Effector CD8-positive, alpha-beta T cell (primary cell): ENCODE data around the gene MMP24.
"Not testable (repeated sequence)": the region's sequence is repeated elsewhere in the genome, so short reads cannot be mapped to it uniquely, and the experiment has no call there.

Source experiments
- DNase-seq: peaks from one replicate; lab custom pipeline; 2025; lab: John Stamatoyannopoulos, UW
- total RNA-seq, 4 experiments: gene quantifications; one replicate each; lab custom pipeline; 2026; lab: John Stamatoyannopoulos, UW

Gene MMP24
- total RNA-seq, result 0 to 1.8 (median 1.6) reads per million in 4 experiments

- DNase-seq, result no peak
These were observed at the start of gene MMP24 for GRCh38 chr20:35226126-35226883. TSS of gene MMP24 (plus strand) at chr20:35226690. CDS start at chr20:35226739, 49 bp downstream.

DNA sequence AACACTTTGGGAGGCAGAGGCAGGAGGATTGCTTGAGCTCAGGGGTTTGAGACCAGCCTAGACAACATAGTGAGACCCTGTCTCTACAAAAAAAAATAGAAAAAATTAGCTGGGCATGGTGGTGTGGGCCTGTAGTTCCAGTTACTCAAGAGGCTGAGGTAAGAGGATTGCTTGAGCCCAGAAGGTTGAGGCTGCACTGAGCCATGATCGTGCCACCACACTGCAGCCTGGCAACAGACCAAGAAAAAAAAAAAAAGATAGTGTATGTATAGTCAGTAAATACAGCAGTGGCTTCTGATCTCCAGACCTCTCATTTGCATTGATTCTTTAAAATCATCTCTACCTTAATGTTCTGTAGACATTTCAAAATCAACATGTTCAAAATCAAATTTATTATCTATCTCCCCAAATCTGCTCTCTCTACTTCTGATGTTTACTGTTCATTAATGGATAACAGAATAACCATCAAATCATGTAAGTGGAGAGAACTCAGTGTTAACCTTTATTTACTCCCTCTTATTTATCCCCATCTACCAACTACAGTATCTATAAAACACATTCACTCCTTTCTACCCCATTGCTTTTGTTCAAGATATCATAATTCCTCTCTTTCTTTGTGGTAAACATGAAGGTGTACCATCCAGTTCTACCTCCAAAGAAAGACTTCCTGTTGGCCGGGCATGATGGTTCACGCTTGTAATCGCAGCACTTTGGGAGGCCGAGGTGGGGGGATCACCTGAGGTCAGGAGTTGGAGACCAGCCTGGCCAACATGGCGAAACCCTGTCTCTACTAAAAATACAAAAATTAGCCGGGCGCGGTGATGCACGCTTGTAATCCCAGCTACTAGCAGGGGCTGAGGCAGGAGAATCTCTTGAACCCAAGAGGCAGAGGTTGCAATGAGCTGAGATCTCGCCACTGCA, 46.9 kb upstream of the MMP24 start:
- no peak for DNase-seq

DNA sequence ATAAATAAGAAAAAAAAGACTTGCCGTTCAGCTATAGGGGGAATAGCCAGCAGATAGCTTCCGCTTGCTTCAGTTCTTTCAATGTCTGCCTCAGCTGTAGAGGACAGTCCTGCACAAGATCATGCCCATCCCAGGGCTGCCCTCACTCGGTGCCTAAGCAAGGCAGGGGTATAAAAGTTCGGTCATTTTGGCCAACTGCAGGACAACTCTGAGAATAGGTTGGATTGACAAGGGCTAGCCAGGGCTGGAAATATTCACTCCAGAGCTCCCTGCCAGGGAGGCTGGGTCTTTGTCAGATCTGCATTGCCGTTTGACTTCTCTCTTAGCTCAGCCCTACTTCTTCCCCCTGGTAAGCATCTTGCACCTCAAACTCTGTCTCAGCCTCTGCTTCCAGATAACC, 46.2 kb upstream of the MMP24 start:
- DNase-seq, result no peak

- no peak for DNase-seq
These were observed 44.8 kb upstream of the MMP24 start for GRCh38 chr20:35181731-35182130.

- DNase-seq, result not testable (repeated sequence)
These were observed 39.7 kb upstream of the MMP24 start for GRCh38 chr20:35186691-35187289.

DNA sequence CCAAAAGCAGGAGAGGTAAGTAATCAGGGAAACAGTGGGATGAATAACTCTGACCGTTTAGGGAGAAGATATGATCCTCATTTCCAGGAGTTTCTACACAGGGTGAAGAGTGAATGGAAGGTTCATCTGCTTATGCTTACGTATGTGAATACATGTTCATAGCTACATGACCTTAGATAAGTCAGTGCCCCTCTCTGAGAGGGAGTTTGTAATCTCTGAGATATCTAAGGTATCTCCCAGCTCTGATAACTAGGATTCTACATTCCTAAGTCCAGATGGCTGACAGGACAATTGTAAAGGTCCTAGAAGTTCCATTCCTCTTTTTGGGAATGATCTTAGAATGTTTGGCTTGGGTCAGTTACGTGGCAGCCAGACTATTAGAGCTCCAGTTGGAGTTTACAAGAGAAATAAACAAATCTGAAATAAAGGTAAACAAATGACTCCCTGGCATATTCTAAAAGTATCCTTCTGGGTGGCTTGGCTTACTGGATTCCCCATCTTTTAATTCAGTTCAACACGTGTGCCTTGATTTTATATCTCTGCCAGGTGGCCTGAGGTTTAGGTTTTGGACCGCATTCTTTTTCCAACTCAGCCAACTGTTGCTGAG, 38.8 kb upstream of the MMP24 start:
- DNase-seq, result no peak

GRCh38 chr20:35189223-35189622, 37.3 kb upstream of the MMP24 start:
- DNase-seq, result not testable (repeated sequence)

- DNase-seq, result no peak
These were observed 35.9 kb upstream of the MMP24 start for GRCh38 chr20:35190556-35190955.

- no peak for DNase-seq
These were observed 34.9 kb upstream of the MMP24 start for GRCh38 chr20:35191419-35192117.

GRCh38 chr20:35192118-35192872, 34.2 kb upstream of the MMP24 start:
- no peak for DNase-seq

DNA sequence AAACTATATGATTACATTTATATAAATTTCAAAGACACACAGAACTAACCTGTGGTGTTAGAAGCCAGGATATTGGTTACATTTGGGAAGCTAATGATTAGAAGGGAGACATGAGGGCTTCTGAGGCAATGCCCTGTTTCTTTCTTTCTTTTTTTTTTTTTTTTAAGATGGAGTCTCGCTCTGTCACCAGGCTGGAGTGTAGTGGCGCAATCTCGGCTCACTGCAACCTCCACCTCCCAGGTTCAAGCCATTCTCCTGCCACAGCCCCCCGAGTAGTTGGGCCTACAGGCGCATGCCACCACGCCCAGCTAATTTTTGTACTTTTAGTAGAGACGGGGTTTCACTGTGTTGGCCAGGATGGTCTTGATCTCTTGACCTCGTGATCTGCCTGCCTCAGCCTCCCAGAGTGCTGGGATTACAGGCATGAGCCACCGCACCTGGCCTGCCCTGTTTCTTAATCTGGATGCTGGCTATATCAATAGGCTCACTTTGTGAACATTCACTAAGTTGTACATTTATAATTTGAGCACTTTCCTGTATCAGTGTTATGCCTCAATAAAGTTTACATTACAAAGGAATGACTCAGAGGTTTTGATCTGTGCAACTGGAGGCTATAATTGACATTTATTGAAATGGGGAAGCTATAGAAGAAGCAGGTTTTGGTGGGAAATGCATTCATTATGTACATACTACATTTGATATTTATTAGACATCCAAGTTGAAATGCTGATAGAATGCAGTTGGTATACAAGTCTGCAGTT, 33.3 kb upstream of the MMP24 start:
- not testable (repeated sequence) for DNase-seq

GRCh38 chr20:35196313-35196712, 30.2 kb upstream of the MMP24 start:
- DNase-seq, result no peak

DNA sequence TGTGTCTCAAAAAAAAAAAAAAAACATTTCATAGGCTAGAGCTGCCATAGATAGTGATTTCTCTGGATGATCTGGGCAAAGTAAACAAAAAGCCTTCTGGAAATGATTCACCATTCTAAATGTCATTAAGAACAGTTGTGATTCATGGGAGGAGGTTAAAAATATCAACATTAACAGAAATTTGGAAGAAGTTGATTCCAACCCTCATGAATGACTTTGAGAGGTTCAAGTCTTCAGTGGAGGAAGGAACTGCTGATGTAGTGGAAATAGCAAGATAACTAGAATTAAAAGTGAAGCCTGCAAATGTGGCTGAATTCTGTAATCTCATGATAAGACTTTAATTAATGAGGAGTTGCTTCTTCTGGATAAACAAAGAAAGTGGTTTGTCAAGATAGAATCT, 26.8 kb upstream of the MMP24 start:
- DNase-seq, result no peak

GRCh38 chr20:35200267-35200666, 26.2 kb upstream of the MMP24 start:
- DNase-seq, result no peak

DNA sequence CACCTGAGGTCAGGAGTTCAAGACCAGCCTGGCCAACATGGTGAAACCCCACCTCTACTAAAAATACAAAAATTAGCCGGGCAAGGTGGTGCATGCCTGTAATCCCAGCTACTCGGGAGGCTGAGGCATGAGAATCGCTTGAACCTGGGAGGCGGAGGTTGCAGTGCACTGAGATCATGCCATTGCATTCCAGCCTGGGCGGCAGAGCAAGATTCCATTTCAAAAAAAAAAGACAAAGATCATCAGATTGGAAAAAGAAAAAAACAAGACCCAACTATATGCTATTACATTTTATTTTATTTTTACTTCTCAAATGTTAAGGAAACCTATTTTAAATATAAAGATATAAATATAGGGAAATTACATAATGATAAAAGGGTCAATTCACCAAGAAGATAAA, 25.0 kb upstream of the MMP24 start:
- DNase-seq, result not testable (repeated sequence)

- no peak for DNase-seq
These were observed 19.7 kb upstream of the MMP24 start for GRCh38 chr20:35206802-35207201.

- DNase-seq, result peak; percentile 66
These were observed 18.4 kb upstream of the MMP24 start for GRCh38 chr20:35207950-35208611.

DNA sequence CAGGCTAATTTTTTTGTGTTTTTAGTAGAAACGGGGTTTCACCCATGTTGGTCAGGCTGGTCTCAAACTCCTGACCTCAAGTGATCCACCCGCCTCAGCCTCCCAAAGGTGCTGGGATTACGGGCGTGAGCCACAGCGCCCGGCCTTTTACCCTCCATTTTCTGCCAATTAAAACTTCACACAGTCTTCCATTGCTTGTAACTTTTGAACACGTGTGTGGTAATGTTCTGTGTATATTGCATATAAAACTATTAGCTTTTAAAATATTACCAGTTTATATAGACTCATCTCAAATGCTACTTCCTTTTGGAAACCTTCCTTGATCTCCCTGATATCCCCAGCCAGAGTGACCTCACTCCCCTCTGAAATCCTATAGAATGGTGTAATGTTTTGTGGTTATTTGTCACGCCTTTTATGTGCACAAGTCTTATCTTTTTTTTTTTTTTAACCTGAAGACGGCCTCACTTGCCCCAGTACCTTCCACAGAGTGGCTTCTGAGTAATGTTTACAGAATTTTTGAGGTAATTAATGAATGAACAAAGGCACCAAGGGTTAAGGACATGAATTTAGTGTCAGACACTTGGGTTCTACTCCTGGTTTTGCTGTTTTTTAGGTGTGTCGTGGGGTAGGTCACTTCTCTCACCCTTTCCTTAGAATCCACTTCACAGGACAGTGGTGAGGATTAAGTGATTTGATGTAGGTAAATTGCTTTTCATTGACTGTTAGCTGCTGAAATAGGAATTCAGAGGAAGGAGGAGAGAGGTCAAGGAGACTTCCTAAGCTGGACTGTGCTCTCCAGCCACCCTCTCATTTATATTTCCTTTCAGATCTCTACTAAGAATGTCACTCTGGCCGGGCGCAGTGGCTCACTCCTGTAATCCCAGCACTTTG, 11.2 kb upstream of the MMP24 start:
- no peak for DNase-seq
